HG02623 (cell line): ENCODE data around the gene ARHGAP27.
"Not testable (repeated sequence)": the region's sequence is repeated elsewhere in the genome, so short reads cannot be mapped to it uniquely, and the experiment has no call there.

Source experiments
- ATAC-seq: cut with Tn5 transposase; IDR thresholded peaks from one replicate; pipeline ENCODE4 v1.9.1; 2021; ENCODE audit warnings: moderate library complexity; ENCODE audit not compliant: unreplicated experiment

ARHGAP27 gene

DNA sequence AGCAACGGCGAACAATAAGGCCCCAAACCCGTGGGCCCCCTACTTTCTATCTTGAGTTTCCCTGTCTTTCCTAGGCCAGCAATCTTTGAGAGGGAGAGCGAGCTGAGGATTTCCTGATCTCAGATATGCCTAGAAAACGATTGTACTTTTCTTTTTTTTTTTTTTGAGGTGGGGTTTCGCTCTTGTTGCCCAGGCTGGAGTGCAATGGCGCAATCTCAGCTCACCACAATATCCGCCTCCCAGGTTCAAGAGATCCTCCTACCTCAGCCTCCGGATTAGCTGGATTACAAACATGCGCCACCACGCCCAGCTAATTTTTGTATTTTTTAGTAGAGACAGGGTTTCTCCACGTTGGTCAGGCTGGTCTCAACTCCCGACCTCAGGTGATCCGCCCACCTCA, 15.0 kb upstream of the ARHGAP27 start:
- not testable (repeated sequence) for ATAC-seq

DNA sequence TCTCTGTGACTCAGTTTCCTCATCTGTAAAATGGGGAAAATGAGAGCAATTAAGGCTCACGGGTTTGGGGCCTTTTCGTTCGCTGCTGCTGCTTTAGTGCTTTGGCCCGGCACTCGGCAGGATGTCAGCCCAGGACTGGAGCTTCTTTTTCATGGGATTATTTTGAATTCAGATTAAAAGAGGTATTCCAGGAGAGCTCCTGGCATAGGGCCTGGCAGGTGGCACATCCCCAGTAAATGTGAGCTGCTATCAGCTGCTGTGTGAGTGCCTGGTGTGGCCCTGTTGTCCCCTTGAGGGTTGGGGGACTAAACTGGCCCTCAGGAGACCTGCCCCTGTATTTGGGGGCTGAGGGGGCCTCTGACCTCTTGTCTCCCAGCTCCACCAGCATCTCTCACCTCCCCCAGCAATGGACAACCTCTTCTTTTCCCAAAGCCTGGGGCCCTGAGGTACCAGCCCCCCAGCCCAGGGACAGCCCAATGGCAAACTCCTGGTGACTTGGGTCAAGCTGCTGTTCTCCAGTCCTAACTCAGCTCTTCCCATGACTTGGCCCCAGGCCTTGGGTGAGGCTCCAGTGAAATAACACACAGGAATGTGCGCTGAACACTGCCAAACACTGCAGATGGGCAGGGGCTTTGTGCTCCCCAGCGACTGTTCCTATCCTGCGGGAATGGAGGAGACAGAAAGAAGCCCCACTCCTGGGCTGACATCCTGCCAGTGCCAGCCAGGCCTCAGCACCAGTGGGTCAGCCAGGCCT, 14.4 kb upstream of the ARHGAP27 start:
- ATAC-seq, result not testable (repeated sequence)

DNA sequence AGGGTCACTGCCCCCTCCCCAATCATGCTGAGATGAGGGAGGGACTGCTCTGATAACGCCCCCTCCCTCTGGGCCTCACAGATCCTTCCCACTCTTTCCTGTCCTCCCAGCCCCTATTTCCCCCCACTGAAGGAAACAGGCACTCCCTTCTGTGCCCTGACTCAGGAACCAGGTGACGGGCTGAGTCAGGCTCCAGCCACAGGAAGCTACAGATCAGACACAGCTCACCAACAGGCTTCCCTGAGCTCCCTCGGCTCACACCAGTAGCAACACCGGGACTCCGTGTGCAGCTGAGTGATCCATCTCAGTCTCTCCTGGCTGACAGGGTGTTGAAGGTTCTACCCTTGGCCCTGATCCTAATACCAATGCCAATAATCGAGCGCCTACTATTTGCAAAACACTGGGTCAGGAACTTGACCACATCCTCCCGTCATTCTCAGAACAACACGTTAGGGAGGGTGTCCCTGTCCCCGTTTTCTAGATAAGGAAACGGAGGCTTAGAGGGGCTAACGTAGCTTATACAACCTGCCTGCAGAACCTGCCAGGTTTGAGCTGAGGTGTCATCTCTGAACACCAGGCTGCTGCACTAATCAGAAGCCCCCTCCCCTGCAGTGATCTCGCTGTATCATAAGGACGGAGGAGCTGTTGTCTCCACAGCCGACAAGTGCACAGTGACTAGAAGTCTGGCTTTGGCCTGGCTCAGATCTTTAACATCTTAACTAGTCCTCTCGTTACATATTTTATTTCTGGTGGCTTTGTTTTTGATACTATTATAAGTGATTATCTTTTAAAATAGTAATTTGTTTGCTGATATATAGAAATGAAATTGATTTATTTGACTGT, 13.5 kb upstream of the ARHGAP27 start:
- not testable (repeated sequence) for ATAC-seq

DNA sequence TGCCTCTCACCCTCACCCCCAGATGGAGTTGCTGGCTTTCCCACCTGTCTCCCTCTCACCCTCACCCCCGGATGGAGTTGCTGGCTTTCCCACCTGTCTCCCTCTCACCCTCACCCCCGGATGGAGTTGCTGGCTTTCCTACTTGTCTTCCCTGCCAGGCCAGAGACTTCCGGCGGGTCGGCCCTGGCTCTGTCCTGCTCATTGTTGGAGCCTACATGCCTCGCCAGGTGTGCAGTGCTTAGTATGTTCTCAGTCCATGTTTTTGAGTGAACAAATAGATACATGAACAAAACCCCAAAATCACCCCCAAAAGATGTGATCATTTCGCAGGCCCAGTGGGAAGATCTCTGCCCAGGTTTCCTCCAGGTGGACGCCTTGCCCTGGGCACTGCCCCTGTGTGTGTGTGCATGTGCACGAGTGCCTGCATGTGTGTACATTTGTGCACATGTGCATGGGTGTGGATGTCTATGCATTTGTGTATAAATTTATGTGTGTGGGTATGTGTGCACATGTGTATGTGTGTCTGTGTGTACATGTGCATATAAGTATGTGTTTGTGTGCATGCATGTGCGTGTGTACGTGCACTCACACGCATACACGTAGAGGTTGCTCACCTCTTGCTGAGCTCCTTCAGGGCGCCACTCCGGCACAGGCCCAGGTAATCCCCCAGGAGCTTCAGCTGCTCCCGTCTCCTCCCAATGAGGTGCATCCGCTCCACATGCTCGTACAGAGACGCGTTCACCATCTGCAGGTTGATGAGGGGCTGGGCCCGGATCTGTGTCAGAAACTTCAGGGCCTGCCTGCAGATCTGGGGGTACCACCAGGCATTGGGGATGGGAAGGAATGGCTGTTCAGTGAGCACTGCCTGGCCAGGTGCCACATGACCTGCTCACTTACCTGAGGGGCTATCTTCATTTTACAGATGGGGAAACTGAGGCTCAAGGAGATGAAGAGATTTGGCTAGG, 12.5 kb upstream of the ARHGAP27 start:
- ATAC-seq, result not testable (repeated sequence)

DNA sequence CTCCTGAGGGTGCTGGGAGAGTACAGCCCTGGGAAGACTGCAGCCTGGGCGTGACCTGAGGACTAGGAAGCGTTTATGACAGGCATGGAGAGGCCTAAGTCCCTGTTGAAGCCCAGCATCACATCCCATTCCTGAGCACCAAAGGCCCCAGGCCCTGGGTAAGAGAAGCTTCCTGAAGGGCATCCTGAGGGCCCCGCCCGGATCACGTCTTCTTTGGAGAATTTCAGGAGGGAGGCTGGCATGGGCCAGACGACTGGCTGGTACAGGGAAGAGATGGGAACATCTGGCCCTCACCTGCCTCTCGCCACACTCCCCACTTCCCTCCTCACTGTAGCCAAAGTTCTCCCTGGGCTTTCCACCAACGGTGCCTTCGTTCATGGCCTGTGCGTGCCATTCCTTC, 11.6 kb upstream of the ARHGAP27 start:
- not testable (repeated sequence) for ATAC-seq

DNA sequence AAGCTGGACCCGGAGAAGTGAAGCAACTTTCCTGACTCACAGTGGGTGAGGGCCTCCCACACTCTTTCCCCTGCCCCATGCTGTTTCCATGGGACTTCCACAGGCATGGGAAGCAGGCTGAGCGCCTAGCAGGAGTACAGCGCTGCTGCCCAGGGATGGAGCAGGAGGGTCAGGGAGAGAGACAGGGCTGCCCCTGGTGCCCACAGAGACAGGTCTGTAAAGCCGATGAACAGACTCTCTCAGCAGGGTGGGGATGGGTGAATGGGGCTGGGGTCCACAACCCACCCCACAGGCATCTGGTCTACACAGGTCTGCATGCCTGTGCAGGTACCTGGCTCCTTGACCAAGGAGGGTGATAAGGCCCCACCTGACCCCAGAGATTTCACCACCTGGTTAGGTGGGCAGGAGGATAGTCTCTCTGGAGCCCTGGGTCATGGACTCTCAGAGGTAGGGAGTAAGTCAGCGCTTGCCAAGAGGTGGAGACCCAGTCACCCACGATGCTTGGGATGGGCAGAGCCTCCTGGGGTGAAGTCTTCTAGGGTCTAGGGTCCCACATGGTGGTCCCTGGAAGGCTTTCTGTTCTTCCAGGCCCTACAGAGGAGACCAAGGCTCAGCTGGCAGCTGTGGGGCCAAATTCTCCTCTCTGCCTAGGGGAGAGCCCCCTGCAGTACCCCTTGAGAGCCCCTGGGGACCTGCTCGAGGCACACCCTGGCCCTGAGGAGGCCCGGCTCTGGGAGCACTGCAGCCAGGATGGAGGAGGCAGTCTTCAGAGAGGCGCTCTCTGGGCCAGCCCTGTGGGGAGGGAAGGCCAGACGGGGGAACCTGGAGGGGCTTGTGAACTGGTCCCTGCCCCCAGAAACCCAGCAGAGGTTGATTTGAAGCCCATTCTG, 10.9 kb upstream of the ARHGAP27 start:
- ATAC-seq, result not testable (repeated sequence)

DNA sequence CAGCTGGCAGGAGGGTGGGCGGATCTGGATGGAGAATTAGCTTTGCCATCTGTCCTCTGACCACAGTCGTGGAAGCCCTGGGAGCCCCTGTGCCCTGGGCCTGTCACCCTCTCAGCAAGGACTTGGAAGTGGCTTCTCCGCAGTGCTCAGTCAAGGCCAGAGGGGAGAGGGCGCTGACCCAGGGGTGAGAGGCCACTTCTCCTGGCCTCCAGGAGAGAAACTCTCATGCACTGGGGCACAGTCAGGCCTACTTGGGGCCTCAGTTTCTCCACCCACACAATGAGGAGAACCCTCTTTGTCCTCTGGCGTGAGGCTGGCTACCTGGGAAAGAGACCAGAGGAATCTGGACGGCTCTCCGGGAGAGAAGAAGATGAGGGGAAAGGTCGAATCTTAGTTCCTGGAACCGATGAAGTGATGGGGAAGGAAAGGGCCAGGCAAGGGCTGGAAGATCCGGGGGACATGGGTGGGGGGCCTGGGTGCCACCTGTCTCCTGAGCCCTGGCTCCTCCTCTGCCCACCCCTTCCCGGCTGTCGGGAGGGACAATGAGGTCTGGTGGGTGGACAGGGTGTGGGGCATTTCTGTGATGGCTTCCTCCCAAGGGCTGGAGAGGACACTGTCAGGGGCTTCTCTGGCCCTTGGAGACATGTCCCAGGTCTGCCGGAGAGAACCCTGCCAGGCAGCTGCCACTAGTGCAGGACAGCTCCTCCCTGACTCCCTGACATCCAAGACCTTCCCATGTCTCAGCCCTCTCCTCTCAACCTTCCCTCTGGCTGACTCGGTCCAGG, 9.0 kb upstream of the ARHGAP27 start:
- ATAC-seq, result no peak

DNA sequence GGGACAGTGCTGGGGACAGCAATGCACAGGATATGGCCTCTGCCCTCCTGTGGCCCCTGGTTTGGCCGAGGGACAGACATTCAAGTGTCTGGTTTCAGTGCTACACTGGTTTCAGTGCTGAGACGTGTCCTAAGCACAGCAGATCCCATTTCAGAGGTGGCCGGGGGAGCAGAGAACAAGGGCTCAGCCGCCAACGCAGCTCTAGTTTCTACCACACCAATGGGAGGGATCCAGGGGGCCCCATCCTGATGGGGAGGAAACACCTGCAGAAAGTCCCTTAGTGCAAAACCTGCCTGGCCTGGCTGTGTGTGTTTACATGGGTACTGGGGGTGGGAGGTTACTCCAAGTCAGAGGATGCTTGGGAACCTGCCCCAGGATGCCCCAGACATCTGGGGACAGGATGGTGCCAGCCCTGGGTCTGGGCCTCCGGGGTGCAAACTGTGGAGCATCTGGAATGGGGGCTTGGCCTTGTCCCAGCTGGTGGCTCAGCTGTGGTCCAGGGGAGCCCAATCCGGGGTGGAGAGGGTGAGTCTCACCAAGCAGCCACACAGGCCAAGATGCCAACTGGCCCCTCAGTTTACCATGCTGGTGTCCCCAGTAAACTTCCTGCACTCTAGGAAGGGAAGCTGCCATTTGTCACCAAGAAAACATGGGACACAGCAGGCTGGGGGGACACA, 8.3 kb upstream of the ARHGAP27 start:
- peak; percentile 66 for ATAC-seq

DNA sequence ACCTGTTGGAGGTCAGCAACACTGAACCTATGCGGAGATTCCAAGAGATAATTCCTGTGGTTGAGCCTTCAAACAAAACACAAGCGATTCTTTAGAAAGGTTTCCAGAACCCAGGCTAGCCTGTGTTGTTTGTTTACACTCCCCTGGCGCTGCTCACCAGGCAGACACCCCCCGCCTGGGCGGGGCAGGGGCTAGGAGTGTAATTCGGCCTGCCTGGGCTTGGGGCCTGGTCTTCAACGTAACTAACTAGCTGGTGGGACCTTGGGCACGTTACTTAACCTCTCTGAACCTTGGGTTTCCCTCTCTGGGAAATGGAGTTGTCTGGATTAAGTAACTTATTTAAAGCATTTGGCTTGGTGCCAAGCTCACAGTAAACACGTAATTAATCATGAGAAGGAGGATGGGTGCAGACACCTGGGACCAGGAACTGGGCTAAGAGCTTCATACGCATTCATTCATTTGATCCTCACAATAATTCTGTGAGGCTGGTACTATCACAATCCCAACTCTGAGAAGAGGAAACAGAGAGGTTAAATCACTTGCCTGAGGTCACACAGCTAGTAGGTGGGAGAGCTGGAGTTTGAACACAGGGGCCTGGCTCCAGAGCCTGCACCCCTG, 7.6 kb upstream of the ARHGAP27 start:
- ATAC-seq, result no peak

DNA sequence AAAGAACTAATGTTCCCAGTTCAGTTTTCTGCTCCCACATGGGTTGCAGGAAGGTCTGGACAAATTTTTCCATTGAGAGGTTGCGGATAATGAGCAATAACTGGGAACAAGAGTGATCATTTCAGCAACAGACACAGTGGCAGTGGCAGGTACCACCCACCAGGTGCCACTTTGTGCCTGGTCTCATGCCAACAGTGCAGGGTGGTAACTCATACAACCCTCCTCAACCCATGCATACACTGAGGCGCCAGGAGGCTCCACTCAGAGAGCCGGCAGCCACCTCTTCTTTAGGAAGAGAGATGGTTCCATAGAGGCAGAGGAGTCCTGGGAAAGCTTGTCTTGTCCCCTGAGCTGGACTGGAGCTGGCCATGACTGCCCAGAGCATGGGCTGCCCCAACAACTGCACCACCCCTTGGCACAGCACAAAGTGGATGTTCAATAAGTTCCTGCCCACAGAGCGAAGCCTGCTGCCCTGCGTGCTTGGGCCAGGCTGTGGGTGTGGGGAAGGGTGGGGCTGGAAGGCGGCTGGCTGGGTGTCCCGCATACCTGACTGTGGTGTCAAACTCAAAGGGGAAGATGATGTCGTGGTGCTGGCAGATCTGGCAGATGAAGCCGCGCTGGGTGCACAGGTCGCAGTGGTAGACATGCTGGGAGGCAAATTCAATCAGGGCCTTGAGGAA, 6.4 kb upstream of the ARHGAP27 start:
- no peak for ATAC-seq

DNA sequence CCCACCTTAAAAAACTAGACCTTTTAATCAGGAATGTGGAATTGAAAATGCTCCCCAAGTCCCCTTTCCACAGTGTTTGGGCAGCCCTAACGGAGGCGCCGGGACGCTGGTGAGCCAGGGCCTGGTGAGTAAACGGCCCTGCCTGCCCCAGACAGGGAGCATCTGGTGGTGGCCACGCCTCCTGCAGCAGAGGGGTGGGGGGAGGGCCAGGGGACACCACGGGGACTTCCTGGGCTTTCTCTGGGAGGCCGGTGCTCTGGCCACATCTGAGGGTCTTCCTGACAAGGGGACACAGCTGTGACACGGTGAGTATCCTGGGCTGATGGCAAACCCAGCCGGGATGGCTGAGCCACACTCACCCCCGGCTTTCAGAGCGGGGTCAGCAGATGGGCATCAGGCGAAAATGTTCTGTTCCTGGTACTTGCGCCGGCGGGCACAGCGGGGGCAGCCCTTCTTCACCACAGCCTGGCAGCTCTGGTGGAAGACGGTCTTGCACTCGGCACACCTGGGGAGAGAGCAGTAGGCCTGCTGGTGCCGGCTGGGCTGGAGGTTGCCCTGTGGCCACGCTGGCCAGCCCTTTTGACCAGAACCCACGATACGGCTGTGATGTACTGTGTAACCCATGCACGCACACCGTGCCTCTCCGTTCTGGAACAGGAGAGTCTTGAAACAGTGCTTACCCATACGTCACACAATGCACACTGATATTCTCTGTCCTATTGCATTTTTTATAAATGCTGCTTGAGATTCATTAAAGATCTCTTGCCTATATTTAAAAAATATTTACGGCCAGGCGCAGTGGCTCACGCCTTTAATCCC, 5.0 kb upstream of the ARHGAP27 start:
- ATAC-seq, result no peak

DNA sequence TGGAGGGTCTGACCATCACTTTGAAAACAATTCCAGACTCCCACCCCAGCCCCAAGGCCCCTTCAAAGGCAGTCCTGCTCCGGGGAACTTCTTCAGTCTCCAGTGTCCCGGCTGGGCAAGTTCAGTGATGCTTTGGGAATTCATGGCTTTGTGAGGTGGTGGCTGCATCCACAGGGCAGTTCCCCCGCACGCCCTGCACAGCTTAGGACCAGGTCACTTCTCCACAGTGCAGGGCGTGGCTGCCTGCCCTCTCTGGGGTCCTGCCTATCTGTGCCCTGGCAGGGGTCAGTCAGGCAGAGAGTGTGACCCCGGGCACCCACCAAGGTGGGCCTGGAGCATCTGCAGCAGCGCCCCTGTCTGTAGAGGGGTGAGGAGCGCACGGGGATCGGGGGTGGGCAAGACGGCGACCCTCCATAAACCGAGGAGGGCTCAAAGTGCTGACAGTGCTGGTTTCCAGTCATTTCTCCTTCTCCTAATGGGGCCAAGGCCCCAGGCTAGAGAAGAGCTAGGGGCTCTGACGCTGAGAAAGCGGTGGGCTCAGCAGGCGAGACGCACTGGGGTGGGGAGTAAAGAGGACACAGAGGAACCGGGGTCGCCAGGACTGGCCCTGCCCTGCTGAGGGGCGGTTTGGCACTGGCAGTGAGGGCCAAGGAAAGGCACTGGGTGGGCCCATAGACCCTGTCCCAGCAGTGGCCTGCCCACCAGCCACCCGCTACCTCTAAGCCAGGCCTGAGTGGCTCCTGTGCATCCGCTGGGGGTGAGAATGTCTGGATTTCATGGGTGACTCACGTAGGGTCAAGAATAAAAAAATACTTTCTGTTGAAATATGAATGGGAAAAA, 4.2 kb upstream of the ARHGAP27 start:
- ATAC-seq, result no peak

DNA sequence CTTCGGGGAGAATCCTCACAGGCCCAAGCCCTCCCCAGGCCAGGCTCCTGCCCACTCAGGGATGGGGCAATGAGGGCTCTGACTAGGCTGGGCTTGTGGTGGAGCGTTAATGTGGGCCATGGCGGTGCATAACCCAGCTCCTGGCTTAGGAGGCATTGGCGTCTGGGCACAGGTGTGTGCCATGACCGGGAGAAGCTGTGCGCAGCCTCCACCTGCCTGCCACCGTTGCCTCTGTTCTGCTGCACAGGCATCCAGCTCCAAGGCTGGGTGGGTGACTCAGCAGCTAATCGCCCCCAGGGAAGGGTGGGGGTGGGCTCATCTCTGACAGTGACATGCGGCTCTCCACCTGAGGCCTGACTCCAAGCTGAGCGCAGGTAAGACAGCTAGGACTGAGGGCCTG, 3.5 kb upstream of the ARHGAP27 start:
- ATAC-seq, result no peak

DNA sequence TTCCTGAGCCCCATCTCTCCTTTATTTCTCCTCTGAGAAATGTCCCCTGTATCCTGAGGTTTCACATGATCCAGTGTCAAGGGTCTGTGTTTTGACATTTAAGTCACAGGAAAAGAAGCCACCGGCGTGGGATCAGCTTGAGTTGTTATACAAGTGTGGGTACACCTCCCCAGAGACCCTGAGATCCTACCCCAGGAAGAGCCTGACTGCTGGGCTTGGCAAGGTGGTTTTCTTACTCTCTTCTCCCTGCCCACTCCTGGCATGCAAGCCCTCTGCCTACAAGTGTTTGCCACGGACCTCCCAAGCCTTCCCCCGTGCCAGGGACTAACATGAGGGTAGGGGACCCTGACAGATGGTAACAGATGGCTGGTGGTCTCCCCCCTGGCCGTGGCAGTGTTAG, 2.8 kb upstream of the ARHGAP27 start:
- no peak for ATAC-seq

DNA sequence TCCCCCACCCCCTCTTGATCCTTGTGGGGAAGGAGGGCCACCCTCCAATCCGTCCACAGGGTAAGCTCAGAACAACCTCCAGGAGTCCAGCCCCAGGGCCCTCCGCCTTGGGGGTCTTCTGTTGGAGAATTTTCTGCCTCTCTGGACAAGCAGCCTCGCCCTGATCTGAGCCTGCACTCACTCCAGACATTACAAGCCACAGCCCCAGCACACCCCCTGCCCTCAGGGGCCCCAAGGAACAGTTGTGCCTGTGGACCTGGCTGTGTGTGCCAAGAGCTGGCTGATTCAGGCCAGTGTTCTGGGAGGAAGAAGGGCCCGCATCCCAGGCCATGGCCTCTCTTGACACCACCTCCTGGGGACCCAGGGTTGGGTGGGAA, 477 bp upstream of the ARHGAP27 start:
- ATAC-seq, result no peak
